VCaP (cell line): ENCODE data around the gene PCDHGA3.

Experiments
- H3K27ac ChIP-seq: fragments of 450-650 bp; 2 replicates; pipeline ENCODE4 v1.5.1; 2017
- TF ChIP-seq, protein P1 (sequence below): fragments of 450-650 bp; conservative IDR thresholded peaks from 2 replicates; pipeline ENCODE4 v1.5.1; 2017; ENCODE audit warnings: mild to moderate bottlenecking, moderate library complexity

The PCDHGA3 gene

DNA sequence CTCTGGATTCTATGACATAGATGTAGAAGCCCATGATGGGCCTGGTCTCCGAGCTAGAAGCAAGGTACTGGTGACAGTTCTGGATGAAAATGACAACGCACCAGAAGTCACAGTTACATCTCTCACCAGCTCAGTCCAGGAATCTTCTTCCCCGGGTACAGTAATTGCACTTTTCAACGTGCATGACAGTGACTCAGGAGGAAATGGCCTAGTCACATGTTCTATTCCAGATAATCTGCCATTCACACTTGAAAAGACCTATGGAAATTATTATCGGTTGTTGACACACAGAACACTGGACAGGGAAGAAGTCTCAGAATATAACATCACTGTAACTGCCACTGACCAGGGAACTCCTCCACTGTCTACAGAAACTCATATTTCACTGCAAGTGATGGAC, 12.5 kb downstream of the PCDHGA3 start:
- TF ChIP-seq, protein P1, sequence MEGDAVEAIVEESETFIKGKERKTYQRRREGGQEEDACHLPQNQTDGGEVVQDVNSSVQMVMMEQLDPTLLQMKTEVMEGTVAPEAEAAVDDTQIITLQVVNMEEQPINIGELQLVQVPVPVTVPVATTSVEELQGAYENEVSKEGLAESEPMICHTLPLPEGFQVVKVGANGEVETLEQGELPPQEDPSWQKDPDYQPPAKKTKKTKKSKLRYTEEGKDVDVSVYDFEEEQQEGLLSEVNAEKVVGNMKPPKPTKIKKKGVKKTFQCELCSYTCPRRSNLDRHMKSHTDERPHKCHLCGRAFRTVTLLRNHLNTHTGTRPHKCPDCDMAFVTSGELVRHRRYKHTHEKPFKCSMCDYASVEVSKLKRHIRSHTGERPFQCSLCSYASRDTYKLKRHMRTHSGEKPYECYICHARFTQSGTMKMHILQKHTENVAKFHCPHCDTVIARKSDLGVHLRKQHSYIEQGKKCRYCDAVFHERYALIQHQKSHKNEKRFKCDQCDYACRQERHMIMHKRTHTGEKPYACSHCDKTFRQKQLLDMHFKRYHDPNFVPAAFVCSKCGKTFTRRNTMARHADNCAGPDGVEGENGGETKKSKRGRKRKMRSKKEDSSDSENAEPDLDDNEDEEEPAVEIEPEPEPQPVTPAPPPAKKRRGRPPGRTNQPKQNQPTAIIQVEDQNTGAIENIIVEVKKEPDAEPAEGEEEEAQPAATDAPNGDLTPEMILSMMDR: no peak

DNA sequence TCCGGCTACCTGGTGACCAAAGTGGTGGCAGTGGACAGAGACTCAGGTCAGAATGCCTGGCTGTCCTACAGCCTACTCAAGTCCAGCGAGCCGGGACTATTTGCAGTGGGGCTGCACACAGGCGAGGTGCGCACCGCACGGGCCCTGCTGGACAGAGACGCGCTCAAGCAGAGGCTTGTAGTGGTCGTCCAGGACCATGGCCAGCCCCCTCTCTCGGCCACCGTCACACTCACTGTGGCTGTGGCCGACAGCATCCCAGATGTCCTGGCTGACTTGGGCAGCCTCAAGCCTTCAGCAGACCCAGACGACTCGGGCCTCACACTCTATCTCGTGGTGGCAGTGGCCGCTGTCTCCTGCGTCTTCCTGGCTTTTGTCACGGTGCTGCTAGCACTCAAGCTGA, 13.3 kb downstream of the PCDHGA3 start:
- TF ChIP-seq, protein P1: no peak

More for the DNA sequence above, 12.5 kb downstream of the PCDHGA3 start:
- H3K27ac ChIP-seq: no peak overlapping the region

DNA sequence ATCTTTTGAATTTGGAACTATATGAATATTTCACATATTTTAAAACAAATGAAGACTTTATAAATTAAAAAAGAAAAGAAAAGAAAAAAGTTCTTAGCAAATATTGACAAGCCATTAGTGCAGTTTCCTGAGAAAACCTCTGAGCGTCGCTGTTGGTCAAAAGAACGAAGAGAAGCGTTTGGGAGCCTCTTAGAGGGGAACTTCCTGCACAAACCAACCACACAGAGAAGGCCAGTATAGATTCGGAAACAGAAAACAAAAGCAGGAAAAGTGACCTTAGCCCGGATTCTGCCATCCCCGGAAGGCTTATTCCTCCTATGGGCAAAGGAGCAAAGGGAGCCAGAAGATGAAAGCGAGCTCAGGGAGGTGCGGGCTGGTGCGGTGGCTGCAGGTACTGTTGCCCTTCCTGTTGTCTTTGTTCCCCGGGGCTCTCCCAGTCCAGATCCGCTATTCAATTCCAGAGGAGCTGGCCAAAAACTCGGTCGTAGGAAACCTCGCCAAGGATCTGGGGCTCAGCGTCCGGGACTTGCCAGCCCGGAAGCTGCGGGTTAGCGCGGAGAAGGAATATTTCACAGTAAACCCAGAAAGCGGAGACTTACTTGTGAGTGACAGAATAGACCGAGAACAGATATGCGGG, 16.3 kb downstream of the PCDHGA3 start, which contains the start of gene PCDHGB2:
Gene PCDHGB2 (plus strand): TSS at position 205 of the 637 bp plus-strand sequence. CDS start 142 bp downstream, at position 347.
- TF ChIP-seq, protein P1: peak; percentile 79

More for the DNA sequence above, 13.3 kb downstream of the PCDHGA3 start:
- H3K27ac ChIP-seq: no peak overlapping the region

DNA sequence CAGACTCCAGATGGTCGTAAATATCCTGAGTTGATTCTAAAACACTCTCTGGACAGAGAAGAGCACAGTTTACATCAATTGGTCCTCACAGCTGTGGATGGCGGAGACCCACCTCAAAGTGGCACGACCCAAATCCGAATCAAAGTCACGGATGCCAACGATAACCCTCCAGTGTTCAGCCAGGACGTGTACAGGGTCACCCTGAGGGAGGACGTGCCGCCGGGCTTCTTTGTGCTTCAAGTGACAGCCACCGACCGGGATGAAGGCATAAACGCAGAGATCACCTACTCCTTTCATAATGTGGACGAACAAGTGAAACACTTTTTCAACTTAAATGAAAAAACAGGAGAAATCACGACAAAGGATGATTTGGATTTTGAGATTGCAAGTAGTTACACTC, 17.1 kb downstream of the PCDHGA3 start:
- TF ChIP-seq, protein P1: no peak
- peak overlapping the region; percentile 65 for H3K27ac ChIP-seq

More for the DNA sequence above, 16.3 kb downstream of the PCDHGA3 start, which contains the start of gene PCDHGB2:
- peak within 1 kb of the TSS; percentile 65 for H3K27ac ChIP-seq

DNA sequence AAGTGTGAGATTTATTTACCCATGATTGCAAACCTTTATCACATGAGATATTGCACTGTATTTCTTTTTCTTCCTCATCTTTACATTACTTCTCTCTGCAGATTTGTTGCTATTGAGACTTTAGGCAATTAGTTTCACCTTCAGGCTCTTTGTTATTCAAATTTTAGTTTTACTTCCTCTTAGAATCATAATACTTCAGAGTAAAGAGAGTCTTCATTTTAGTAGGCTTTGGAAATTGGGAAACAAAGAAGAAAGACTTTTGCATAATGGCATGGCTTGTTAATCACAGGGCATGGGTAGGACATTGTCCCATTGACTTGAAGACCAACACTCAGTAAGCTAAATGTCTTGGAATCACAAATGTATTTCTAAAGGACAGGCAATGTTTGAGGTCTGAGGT, 19.1 kb downstream of the PCDHGA3 start:
- peak overlapping the region; percentile 34; the same call in 1 of the 2 replicates for H3K27ac ChIP-seq
- TF ChIP-seq, protein P1: no peak

DNA sequence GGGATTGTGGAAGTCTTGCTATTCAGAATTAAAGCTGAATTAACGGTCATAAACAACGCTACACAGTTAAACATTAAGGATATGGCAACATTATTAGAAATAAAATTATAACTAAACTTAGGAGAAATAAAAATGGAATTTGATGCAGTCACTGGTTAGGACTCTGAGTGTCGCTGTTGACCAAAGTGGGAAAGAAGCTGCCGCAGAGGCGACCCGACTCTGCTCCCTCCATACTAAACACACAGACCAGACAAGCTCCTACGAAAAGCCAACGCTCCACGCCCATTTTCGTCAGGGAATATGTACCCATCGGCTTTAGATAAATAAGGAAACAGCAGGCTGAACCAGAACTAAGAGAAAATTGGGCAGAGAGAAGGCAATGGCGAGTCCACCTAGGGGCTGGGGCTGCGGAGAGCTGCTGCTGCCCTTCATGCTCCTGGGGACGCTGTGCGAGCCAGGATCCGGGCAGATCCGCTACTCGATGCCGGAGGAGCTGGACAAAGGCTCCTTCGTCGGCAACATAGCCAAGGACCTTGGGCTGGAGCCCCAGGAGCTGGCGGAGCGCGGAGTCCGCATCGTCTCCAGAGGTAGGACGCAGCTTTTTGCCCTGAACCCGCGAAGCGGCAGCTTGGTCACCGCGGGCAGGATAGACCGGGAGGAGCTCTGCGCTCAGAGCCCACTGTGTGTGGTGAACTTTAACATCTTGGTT, 20.5 kb downstream of the PCDHGA3 start, which contains the start of gene PCDHGA5:
Gene PCDHGA5 (plus strand): TSS at position 211 of the 709 bp plus-strand sequence. CDS start 169 bp downstream, at position 380.
- H3K27ac ChIP-seq: peak within 1 kb of the TSS; percentile 34
- TF ChIP-seq, protein P1: no peak
